Measurements from ENCODE around the gene JAM3. TPM values are rescaled to one million over a fixed set of nuclear protein-coding genes. Genes with fewer than 3 reads are reported as not detected.

Gene JAM3
- total and polyA plus RNA-seq, 2 of the 8 experiments (the other 6 are each of a cell fraction or from before 2014, with no cell fraction given): 19.6 to 42.8 TPM

GRCh38 chr11:134036492-134037045 is 32.3 kb upstream of the JAM3 start:
- no peaks in the 10 kb centered on the region for H4K20me1 ChIP-seq (replicated peaks in 1 of 2; ENCODE audit: control insufficient read depth in 1 of 2, insufficient read depth in 2 of 2, low read length in 2 of 2)
- WGBS, 2 experiments (ENCODE audit: extremely low coverage in 1 of 2, insufficient coverage in 1 of 2, insufficient read length in 1 of 2, insufficient replicate concordance in 2 of 2, low coverage in 1 of 2, low lambda C conversion rate in 2 of 2, missing lambda C conversion rate in 1 of 2): 14% methylated on average over 23 of the region's 34 CpGs; no CpG with 5 or more reads in 1 of the 2 experiments
- CTCF ChIA-PET (ENCODE audit: partially characterized antibody): interaction anchor here (0.6 to 13.6 kb wide), 10 partner anchors 9 to 442 kb away, joined by 3 to 178 read pairs (median 4); no protein-coding TSS in a partner anchor
- no peak overlapping the region for H4K91ac ChIP-seq (replicated peaks; ENCODE audit: insufficient read length, low read length)
- no peaks in the 10 kb centered on the region for H3K36me3 ChIP-seq (ENCODE audit: control insufficient read depth in 2 of 4, insufficient read depth in 4 of 4, low read length in 3 of 4)
- no peak overlapping the region for H3K56ac ChIP-seq (replicated peaks; ENCODE audit: insufficient read length, low read depth, low read length)
- FAIRE-seq (no peak), DNase-seq (ENCODE audit: low read depth in 1 of 2, low spot score in 2 of 2) (no peak)
- no peak overlapping the region for H2BK12ac ChIP-seq (ENCODE audit: low read depth, low read length)
- peaks cover 2% of the 10 kb centered on the region; the same call in 1 of the 2 replicates for H3K23me2 ChIP-seq (ENCODE audit: low read depth, low read length)
- peak overlapping the region; percentile 74 to 93 for H3K4me2 ChIP-seq (ENCODE audit: insufficient read depth in 1 of 2, low read depth in 2 of 2, low read length in 2 of 2)
- no peak overlapping the region for H2BK120ac ChIP-seq (replicated peaks; ENCODE audit: low read depth, low read length)
- no peaks in the 10 kb centered on the region for H3K9me3 ChIP-seq (ENCODE audit: insufficient read depth in 2 of 2, low read depth in 1 of 2, low read length in 1 of 2)
- H3K27me3 ChIP-seq (replicated peaks in 1 of 4; ENCODE audit: control insufficient read depth in 3 of 4, extremely low read depth in 1 of 4, insufficient read depth in 3 of 4, low read length in 3 of 4): peaks cover 0 to 3% (median 2%) of the 10 kb centered on the region in 4 experiments; a peak in 5 of 7 replicates
- H2AFZ ChIP-seq (ENCODE audit: low read length): no peak overlapping the region
- H3K23ac ChIP-seq (ENCODE audit: insufficient read length): no peak overlapping the region
- no peak overlapping the region for H2AK5ac ChIP-seq (ENCODE audit: low read depth, low read length)
- no peak overlapping the region for H3K9ac ChIP-seq (replicated peaks in 1 of 4; ENCODE audit: extremely low read depth in 1 of 4, low read depth in 3 of 4, low read length in 3 of 4)
- H4K8ac ChIP-seq (ENCODE audit: extremely low read depth, insufficient read depth, low read length): no peak overlapping the region
- H3K4ac ChIP-seq (replicated peaks; ENCODE audit: insufficient read length, low read depth, low read length): no peak overlapping the region
- H3K18ac ChIP-seq (ENCODE audit: extremely low read depth, low read length): peak overlapping the region; percentile 79
- H2BK20ac ChIP-seq (ENCODE audit: low read length): no peak overlapping the region
- peak overlapping the region; percentile 51 to 86 (median 72) for H3K4me3 ChIP-seq (ENCODE audit: extremely low read depth in 1 of 4, insufficient read depth in 2 of 4, low read depth in 3 of 4, low read length in 4 of 4)
- H4K5ac ChIP-seq (ENCODE audit: insufficient read length, low read depth, low read length): no peak overlapping the region
- H3K4me1 ChIP-seq (replicated peaks in 1 of 4; ENCODE audit: control insufficient read depth in 3 of 4, insufficient read depth in 4 of 4, low read length in 3 of 4): peaks cover 3 to 30% (median 24%) of the 10 kb centered on the region in 4 experiments
- no peaks in the 10 kb centered on the region for H3K79me1 ChIP-seq (ENCODE audit: low read depth, low read length)
- no peak overlapping the region for H3K27ac ChIP-seq (ENCODE audit: low read depth, low read length)
- peak overlapping the region; percentile 95; the same call in 1 of the 2 replicates for H2BK15ac ChIP-seq (ENCODE audit: low read length)
- H3K14ac ChIP-seq (ENCODE audit: insufficient read length): no peak overlapping the region
- peak overlapping the region; percentile 66; the same call in 1 of the 2 replicates for H2BK5ac ChIP-seq (ENCODE audit: low read depth, low read length)
- H3K79me2 ChIP-seq (ENCODE audit: control insufficient read depth in 1 of 2, insufficient read depth in 2 of 2, low read length in 2 of 2): no peaks in the 10 kb centered on the region
- POLR2A ChIA-PET (ENCODE audit: partially characterized antibody): interaction anchor here (1.1 to 2.0 kb wide), 5 partner anchors 9 to 89 kb away, joined by 3 to 9 read pairs (median 4); no protein-coding TSS in a partner anchor
- TF ChIP-seq ASH2L (IDR thresholded peaks at IDR 0.05; ENCODE audit: low read length) (peak; percentile 7), HDAC6 (IDR thresholded peaks at IDR 0.05; ENCODE audit: low read depth, low read length) (no peak), CTBP2 (IDR thresholded peaks at IDR 0.05; ENCODE audit: borderline replicate concordance, insufficient read depth, insufficient read length, low read length) (no peak), SP1 (IDR thresholded peaks at IDR 0.05; ENCODE audit: low read depth, low read length) (peak; percentile 86), CBX8 (IDR thresholded peaks at IDR 0.05; ENCODE audit: borderline replicate concordance, low read depth, low read length) (no peak), E2F6 (IDR thresholded peaks at IDR 0.05) (no peak), ZNF274 (IDR thresholded peaks at IDR 0.05; ENCODE audit: borderline replicate concordance, extremely low read depth, low read length) (no peak), BCL11A (IDR thresholded peaks at IDR 0.05; ENCODE audit: low read depth in 2 of 2, low read length in 2 of 2) (no peak), KDM4A (IDR thresholded peaks at IDR 0.05; ENCODE audit: low read depth, low read length, severe bottlenecking) (no peak), SRF (IDR thresholded peaks at IDR 0.05; ENCODE audit: low read depth, low read length) (no peak), GTF2F1 (IDR thresholded peaks at IDR 0.05; ENCODE audit: borderline replicate concordance, low read depth, low read length) (no peak), POLR2A (IDR thresholded peaks at IDR 0.05; ENCODE audit: control extremely low read depth in 1 of 2, low read depth in 2 of 2, low read length in 2 of 2) (no peak)

All from H1 (cell line).